GM21367 (cell line): ENCODE measurements around the gene PXDC1.
A peak's percentile ranks its signal among the peaks of the same experiment; 100 is the strongest.
"Not testable (repeated sequence)": the region's sequence is repeated elsewhere in the genome, so short reads cannot be mapped to it uniquely, and the experiment has no call there.

Experiments
- ATAC-seq: cut with Tn5 transposase; IDR thresholded peaks from one replicate; pipeline ENCODE4 v1.9.1; 2021; ENCODE audit not compliant: unreplicated experiment

The PXDC1 gene

GRCh38 chr6:3762852-3763251, 11.3 kb upstream of the PXDC1 start:
- no peak for ATAC-seq

GRCh38 chr6:3762359-3762758, 10.8 kb upstream of the PXDC1 start:
- ATAC-seq: no peak

- ATAC-seq: no peak
These were observed 10.4 kb upstream of the PXDC1 start for GRCh38 chr6:3761989-3762270.

- no peak for ATAC-seq
These were observed 8.2 kb upstream of the PXDC1 start for GRCh38 chr6:3759646-3760232.

GRCh38 chr6:3758842-3759144, 7.3 kb upstream of the PXDC1 start:
- ATAC-seq: no peak

GRCh38 chr6:3757998-3758841, 6.7 kb upstream of the PXDC1 start:
- ATAC-seq: not testable (repeated sequence)

GRCh38 chr6:3757241-3757641, 5.7 kb upstream of the PXDC1 start:
- ATAC-seq: no peak

GRCh38 chr6:3756546-3756945, 5.0 kb upstream of the PXDC1 start:
- ATAC-seq: no peak

GRCh38 chr6:3755637-3756545, 4.4 kb upstream of the PXDC1 start:
- no peak for ATAC-seq

- no peak for ATAC-seq
These were observed 3.3 kb upstream of the PXDC1 start for GRCh38 chr6:3754776-3755175.

GRCh38 chr6:3754032-3754725, 2.7 kb upstream of the PXDC1 start:
- not testable (repeated sequence) for ATAC-seq

GRCh38 chr6:3753228-3753835, 1.8 kb upstream of the PXDC1 start:
- no peak for ATAC-seq

GRCh38 chr6:3752531-3753227, 1.2 kb upstream of the PXDC1 start:
- ATAC-seq: no peak

- ATAC-seq: peak; percentile 48
These were observed 417 bp upstream of the PXDC1 start for GRCh38 chr6:3751730-3752530.

GRCh38 chr6:3750317-3751076, 1.0 kb downstream of the PXDC1 start:
- ATAC-seq: no peak

- ATAC-seq: no peak
These were observed 1.6 kb downstream of the PXDC1 start for GRCh38 chr6:3749977-3750316.

GRCh38 chr6:3749067-3749841, 2.3 kb downstream of the PXDC1 start:
- no peak for ATAC-seq
